Suprapubic skin (tissue), 3 donors: Measurements from ENCODE around the gene POMT2.

Experiments
- CTCF ChIP-seq, 2 donors: fragments of 200-600 bp in 1 of 2; fragments of 450-650 bp in 1 of 2; sonication (generic) in 1 of 2; IDR thresholded peaks; one replicate each; pipeline ENCODE4 v1.5.1; 2016 to 2019; ENCODE audit warnings: antibody characterized with exemption in 2 of 2, mild to moderate bottlenecking in 1 of 2, moderate library complexity in 1 of 2
- POLR2A ChIP-seq, 2 donors: fragments of 450-650 bp; IDR thresholded peaks; one replicate each; pipeline ENCODE4 v1.6.1; 2017; ENCODE audit warnings: antibody characterized with exemption in 2 of 2, mild to moderate bottlenecking in 2 of 2, moderate library complexity in 2 of 2

- TF ChIP-seq CTCF (IDR thresholded peaks at IDR 0.05) (no peak), POLR2A (IDR thresholded peaks at IDR 0.05) (no peak)
These were observed 67.1 kb downstream of the POMT2 start for GRCh38 chr14:77253333-77254190.
